Colonic mucosa (tissue), 4 donors: ENCODE results near the gene IL7R. TPM values are rescaled to one million over a fixed set of nuclear protein-coding genes. Genes with fewer than 3 reads are reported as not detected.
"Not testable (repeated sequence)": the region's sequence is repeated elsewhere in the genome, so short reads cannot be mapped to it uniquely, and the experiment has no call there.

Source experiments
- DNase-seq: peaks from one replicate; pipeline ENCODE4 v3.0.0-alpha.2; 2020
- H3K27ac ChIP-seq: fragments of 200-600 bp; one replicate; pipeline ENCODE4 v1.8.0; 2021
- H3K27me3 ChIP-seq: fragments of 200-600 bp; one replicate; pipeline ENCODE4 v1.8.0; 2021
- H3K36me3 ChIP-seq: fragments of 200-600 bp; one replicate; pipeline ENCODE4 v1.8.0; 2021
- H3K4me1 ChIP-seq: fragments of 200-600 bp; one replicate; pipeline ENCODE4 v1.8.0; 2021; ENCODE audit warnings: mild to moderate bottlenecking
- H3K4me3 ChIP-seq: fragments of 200-600 bp; one replicate; pipeline ENCODE4 v1.8.0; 2021
- H3K9ac ChIP-seq, 2 donors: one replicate each; pipeline ENCODE4 v1.7.0; 2013; ENCODE audit warnings: control low read depth in 2 of 2, low read depth in 2 of 2, low read length in 2 of 2
- H3K9me3 ChIP-seq: fragments of 200-600 bp; one replicate; pipeline ENCODE4 v1.8.0; 2021
- intact Hi-C: fragments of 100-400 bp; cut with DNase I; formaldehyde crosslinking; loops from one replicate; pipeline ENCODE4 v1.14.1; 2022
- total RNA-seq, 2 donors: library from RNA; stranded (reverse); fragmentation: NEBNext Ultra II Directional in 1 of 2; extraction: Animal tissue kit (Norgen Biotek cat#: 25700) in 1 of 2; gene quantifications; one replicate each; pipeline ENCODE4 v1.2.1, GENCODE V29; 2021
- TF ChIP-seq, protein P1 (sequence below): fragments of 200-600 bp; IDR thresholded peaks from one replicate; pipeline ENCODE4 v1.8.0; 2022; ENCODE audit warnings: antibody characterized with exemption, mild to moderate bottlenecking
- donor health status: healthy.
- donor health status: DM: no; HTN: no; CAD: no.
- donor health status: DM: no; HTN: no; CAD: no.

IL7R gene
- total RNA-seq, 2 donors from 2014 or later, result 4.6 to 6.1 TPM

DNA sequence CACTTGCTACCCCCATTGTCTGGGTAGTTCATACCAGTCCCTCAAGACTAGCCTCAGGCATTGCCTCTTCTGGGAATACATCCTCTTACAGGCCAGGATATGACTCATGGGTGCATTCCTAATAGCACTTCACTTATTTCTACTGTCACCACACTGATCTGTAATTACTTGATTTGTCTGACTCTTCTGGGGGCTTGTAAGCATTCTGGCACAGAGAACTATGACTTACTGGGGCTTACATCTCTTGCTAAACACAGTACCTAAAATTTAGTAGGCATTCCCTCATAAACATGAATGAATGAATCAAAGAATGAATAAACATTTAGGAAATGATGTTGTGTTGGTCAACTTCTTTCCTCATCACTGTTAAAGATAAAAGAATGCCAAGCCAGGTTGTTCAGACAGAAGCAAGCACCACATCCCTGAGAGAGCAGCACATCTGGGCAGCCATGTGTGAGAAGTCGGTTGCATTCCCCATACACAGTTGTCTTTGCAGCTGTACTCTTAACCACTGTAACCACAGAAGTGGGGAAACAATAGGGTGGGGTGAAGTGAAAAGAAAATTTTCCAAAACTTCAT lies 27.6 kb downstream of the IL7R start:
- Histone ChIP-seq H3K36me3 (no peaks in the 10 kb centered on the region), H3K4me1 (no peaks in the 10 kb centered on the region), H3K9ac (no peak overlapping the region), H3K4me3 (no peak overlapping the region), H3K27me3 (no peaks in the 10 kb centered on the region), H3K27ac (no peak overlapping the region), H3K9me3 (no peaks in the 10 kb centered on the region)
- intact Hi-C loops, result no loop called here
- TF ChIP-seq, protein P1, sequence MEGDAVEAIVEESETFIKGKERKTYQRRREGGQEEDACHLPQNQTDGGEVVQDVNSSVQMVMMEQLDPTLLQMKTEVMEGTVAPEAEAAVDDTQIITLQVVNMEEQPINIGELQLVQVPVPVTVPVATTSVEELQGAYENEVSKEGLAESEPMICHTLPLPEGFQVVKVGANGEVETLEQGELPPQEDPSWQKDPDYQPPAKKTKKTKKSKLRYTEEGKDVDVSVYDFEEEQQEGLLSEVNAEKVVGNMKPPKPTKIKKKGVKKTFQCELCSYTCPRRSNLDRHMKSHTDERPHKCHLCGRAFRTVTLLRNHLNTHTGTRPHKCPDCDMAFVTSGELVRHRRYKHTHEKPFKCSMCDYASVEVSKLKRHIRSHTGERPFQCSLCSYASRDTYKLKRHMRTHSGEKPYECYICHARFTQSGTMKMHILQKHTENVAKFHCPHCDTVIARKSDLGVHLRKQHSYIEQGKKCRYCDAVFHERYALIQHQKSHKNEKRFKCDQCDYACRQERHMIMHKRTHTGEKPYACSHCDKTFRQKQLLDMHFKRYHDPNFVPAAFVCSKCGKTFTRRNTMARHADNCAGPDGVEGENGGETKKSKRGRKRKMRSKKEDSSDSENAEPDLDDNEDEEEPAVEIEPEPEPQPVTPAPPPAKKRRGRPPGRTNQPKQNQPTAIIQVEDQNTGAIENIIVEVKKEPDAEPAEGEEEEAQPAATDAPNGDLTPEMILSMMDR, result no peak
- DNase-seq, result no peak

DNA sequence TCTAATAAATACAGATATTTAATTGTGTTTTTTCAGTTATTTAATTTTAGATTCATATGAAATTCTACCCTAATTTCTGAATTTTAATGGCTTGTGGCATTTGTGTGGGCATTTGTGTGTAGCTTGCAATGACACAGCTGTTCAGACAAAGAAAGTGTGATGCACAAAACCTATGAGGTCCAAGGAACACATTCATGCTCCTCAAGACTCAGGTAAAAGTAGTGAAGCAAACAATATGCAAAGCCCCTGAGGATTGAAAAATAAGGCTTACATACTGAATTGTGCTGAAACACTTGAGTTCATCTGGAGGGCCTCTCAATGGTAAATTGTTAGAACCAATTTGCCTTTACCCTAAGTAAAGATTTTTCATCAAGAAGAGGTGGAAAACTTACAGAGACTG lies 28.1 kb downstream of the IL7R start:
- no peaks in the 10 kb centered on the region for H3K36me3 ChIP-seq

DNA sequence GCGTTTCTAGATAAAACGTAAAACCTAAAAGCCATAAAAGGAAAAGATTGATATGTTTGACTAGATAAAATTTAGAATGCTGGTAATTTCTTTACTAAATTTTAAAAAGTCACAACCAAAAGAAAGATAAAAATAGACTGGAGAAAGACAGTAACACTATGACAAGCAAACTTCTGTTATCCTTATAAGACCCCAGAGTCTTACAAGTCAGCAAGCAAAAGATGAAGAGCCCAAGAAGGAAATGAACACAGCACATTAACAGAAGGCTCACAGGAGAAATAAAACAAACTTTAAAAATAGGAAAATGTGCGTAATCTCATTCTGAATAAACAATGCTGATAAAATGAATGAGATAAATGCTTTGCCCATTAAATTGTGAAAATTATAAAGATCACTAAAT lies 29.7 kb downstream of the IL7R start:
- intact Hi-C loops, result no loop called here
- TF ChIP-seq, protein P1, result no peak
- Histone ChIP-seq H3K9ac (no peak overlapping the region), H3K27me3 (no peaks in the 10 kb centered on the region), H3K4me1 (no peaks in the 10 kb centered on the region), H3K4me3 (no peak overlapping the region), H3K9me3 (no peaks in the 10 kb centered on the region), H3K36me3 (no peaks in the 10 kb centered on the region), H3K27ac (no peak overlapping the region)
- no peak for DNase-seq

More for the DNA sequence above, 28.1 kb downstream of the IL7R start:
- Histone ChIP-seq H3K4me1 (no peaks in the 10 kb centered on the region), H3K4me3 (no peak overlapping the region), H3K27ac (no peak overlapping the region), H3K27me3 (no peaks in the 10 kb centered on the region), H3K9ac (no peak overlapping the region), H3K9me3 (no peaks in the 10 kb centered on the region)
- TF ChIP-seq, protein P1, result no peak
- intact Hi-C loops, result no loop called here
- no peak for DNase-seq

DNA sequence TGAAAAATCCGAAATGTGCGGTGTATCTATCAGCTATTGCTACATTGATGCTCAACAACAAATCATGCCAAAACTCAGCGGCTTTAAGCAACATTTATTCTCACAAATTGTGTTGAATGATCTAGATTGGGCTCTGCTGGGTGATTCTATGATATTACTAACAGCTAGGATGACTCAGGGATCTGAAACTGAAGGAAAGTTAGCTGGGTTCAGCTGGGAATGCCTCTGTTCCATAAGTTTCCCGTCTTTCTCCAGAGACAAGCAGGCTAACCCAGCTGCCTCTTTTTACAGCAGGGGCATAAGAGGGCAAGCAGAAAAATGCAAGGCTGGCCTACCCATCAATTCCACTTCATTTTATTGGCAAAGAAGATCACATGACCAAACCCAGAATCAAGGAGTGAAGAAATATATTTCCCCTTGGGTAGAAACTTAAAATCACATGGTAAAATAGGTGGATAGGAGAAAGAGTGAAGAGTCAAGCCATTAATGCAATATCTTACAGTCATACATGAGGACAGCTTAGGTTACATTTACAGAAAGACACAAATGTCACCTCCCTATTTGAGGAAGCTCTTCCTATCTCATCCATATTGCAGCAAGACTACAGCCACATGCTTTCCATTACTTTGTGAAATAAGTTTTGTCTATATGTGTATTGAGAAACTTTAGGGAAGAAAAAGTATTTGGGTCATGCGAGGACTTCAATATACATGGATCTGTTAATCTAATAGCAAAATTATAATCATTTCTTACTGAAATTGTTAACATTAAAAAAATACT lies 30.8 kb downstream of the IL7R start:
- DNase-seq, result no peak
- no peaks in the 10 kb centered on the region for H3K4me1 ChIP-seq
- TF ChIP-seq, protein P1, result no peak
- H3K9ac ChIP-seq, result no peak overlapping the region
- H3K36me3 ChIP-seq, result no peaks in the 10 kb centered on the region
- H3K27ac ChIP-seq, result no peak overlapping the region
- intact Hi-C loops, result no loop called here
- no peaks in the 10 kb centered on the region for H3K27me3 ChIP-seq
- H3K9me3 ChIP-seq, result no peaks in the 10 kb centered on the region
- no peak overlapping the region for H3K4me3 ChIP-seq

DNA sequence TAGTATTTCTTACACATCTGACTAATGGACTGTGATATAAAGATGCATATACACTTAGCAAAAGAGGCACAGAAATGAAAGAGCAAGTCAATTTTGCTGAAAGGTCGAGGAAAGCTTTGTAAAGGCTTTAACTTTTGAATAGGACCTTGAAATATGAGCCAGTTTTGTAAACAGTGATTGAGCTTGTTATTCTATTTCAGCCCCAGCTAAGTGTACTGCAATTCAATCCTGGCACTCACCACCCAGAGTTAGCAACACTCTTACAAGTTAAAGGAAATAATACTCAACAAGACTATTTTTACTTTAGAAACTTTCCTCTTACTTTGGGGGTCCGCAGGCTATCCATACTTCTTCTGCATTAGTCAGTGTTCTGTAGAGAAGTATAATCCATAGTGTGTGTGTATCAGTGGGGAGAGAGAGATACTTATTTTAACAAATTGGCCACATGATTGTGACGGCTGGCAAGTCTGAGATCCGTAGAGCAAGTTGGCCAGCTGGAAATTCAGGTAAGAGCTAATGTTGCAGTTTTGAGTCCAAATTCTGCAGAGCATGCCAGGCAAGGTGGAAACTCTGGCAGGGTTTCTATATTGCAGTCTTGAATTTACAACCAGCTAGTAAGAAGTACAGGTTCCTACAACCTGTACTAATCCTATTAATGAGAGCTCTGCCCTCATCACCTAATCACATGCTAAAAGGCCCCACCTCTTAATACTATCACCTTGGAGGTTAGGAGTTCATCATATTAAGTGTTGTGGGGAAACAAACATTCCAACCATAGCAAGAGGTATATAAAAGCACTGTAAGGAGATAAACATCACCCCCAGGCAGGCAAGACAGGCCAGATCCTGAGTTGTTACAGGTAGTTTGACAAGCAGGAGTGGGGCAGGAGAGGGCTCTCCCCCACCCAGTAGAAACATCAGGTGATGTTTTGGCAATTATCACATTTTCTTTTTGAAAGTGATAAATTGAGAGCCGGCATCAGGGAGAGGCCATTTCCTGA lies 33.6 kb downstream of the IL7R start:
- no peak overlapping the region for H3K4me3 ChIP-seq
- no peak overlapping the region for H3K9ac ChIP-seq
- intact Hi-C loops, result no loop called here
- no peak overlapping the region for H3K27ac ChIP-seq
- no peaks in the 10 kb centered on the region for H3K36me3 ChIP-seq
- H3K9me3 ChIP-seq, result no peaks in the 10 kb centered on the region
- TF ChIP-seq, protein P1, result no peak
- H3K27me3 ChIP-seq, result no peaks in the 10 kb centered on the region
- H3K4me1 ChIP-seq, result no peaks in the 10 kb centered on the region
- DNase-seq, result no peak

DNA sequence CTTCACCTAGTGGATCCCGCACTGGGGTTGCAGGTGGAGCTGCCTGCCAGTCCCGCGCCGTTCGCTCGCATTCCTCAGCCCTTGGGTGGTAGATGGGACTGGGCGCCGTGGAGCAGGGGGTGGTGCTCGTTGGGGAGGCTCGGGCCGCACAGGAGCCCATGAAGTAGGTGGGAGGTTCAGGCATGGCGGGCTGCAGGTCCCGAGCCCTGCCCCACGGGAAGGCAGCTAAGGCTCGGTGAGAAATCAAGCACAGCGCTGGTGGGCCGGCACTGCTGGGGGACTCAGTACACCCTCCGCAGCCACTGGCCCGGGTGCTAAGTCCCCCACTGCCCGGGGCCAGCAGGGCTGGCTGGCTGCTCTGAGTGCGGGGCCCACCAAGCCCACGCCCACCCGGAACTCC lies 36.1 kb downstream of the IL7R start:
- H3K4me1 ChIP-seq, H3K36me3 ChIP-seq, H3K27ac ChIP-seq, H3K4me3 ChIP-seq, H3K9me3 ChIP-seq, H3K9ac ChIP-seq, DNase-seq, intact Hi-C loops, H3K27me3 ChIP-seq: not testable (repeated sequence)
